Dermis microvascular lymphatic vessel endothelial cell (primary cell): ENCODE data around the gene SPA17. TPM values are rescaled to one million over a fixed set of nuclear protein-coding genes. Genes with fewer than 3 reads are reported as not detected.
A peak's percentile ranks its signal among the peaks of the same experiment; 100 is the strongest.

Source experiments
- DNase-seq, 2 donors: peaks; one replicate each; pipeline versions ENCODE4 v3.0.0 to v3.0.0-alpha.2; 2010; ENCODE audit warnings: low read depth in 2 of 2
- total RNA-seq: library from RNA; depleted of rRNA; stranded (reverse); fragments of >200 nt; gene quantifications from 2 replicates; pipeline ENCODE4 v1.2.1, GENCODE V29; 2014

Gene SPA17
- total RNA-seq, 1 donor from 2014 or later, result 4.5 TPM

GRCh38 chr11:124662106-124662505, 11.6 kb upstream of the SPA17 start:
- no peak for DNase-seq

- DNase-seq, result no peak
These were observed 9.8 kb upstream of the SPA17 start for GRCh38 chr11:124663861-124664260.

- no peak for DNase-seq
These were observed 6.1 kb upstream of the SPA17 start for GRCh38 chr11:124667601-124668000.

GRCh38 chr11:124669193-124669592, 4.5 kb upstream of the SPA17 start:
- peak; percentile 57 to 68 for DNase-seq

GRCh38 chr11:124670732-124671131, 3.0 kb upstream of the SPA17 start:
- no peak for DNase-seq

- DNase-seq, result no peak
These were observed 1.0 kb upstream of the SPA17 start for GRCh38 chr11:124672536-124673215.

GRCh38 chr11:124674168-124674517, 439 bp downstream of the SPA17 start:
- no peak for DNase-seq

GRCh38 chr11:124674571-124674970, 867 bp downstream of the SPA17 start:
- DNase-seq, result no peak

GRCh38 chr11:124676386-124676785, 2.7 kb downstream of the SPA17 start:
- DNase-seq, result peak; percentile 84 to 94

- DNase-seq, result no peak
These were observed 4.7 kb downstream of the SPA17 start for GRCh38 chr11:124678416-124678815.

GRCh38 chr11:124681421-124681820, 7.7 kb downstream of the SPA17 start:
- no peak for DNase-seq

GRCh38 chr11:124682443-124682842, 8.7 kb downstream of the SPA17 start:
- DNase-seq, result no peak

GRCh38 chr11:124693142-124693541, 19.4 kb downstream of the SPA17 start:
- DNase-seq, result no peak

- no peak for DNase-seq
These were observed 25.8 kb downstream of the SPA17 start for GRCh38 chr11:124699547-124699946.

GRCh38 chr11:124700028-124700427, 26.3 kb downstream of the SPA17 start:
- no peak for DNase-seq

GRCh38 chr11:124707829-124708228, 34.1 kb downstream of the SPA17 start:
- no peak for DNase-seq

- no peak for DNase-seq
These were observed 38.7 kb downstream of the SPA17 start for GRCh38 chr11:124712392-124712791.

GRCh38 chr11:124716591-124716990, 42.9 kb downstream of the SPA17 start:
- no peak for DNase-seq

GRCh38 chr11:124717421-124717785, 43.7 kb downstream of the SPA17 start:
- peak in 1 of 2 donors; percentile 60 for DNase-seq

- peak in 1 of 2 donors; percentile 35 for DNase-seq
These were observed 44.3 kb downstream of the SPA17 start for GRCh38 chr11:124717786-124718651.

GRCh38 chr11:124718801-124719200, 45.1 kb downstream of the SPA17 start:
- no peak for DNase-seq

GRCh38 chr11:124719534-124719933, 45.8 kb downstream of the SPA17 start:
- no peak for DNase-seq

GRCh38 chr11:124722176-124722575, 48.5 kb downstream of the SPA17 start:
- no peak for DNase-seq
